ENCODE data around the gene MPC1L.

GRCh38 chrX:40617566-40617965, 5.7 kb upstream of the MPC1L start:
- TF ChIP-seq CTCF (IDR thresholded peaks at IDR 0.05) = no peak
- no peak for TF ChIP-seq POLR2A (IDR thresholded peaks at IDR 0.05)
- no peak for TF ChIP-seq POLR2AphosphoS5 (IDR thresholded peaks at IDR 0.05)

Measured in breast epithelium (tissue), 3 donors.